BE2C (cell line): Measurements from ENCODE around the gene MESD.

Source experiments
- DNase-seq: peaks from one replicate; pipeline ENCODE4 v3.0.0-alpha.2; 2020
- H3K27me3 ChIP-seq: fragments of 250-450 bp; sonication (Bioruptor Pico); 2 replicates; pipeline ENCODE4 v1.5.1; 2020; ENCODE audit warnings: mild to moderate bottlenecking
- H3K36me3 ChIP-seq: fragments of 250-450 bp; sonication (Bioruptor Pico); 2 replicates; pipeline ENCODE4 v1.5.1; 2020; ENCODE audit warnings: mild to moderate bottlenecking
- H3K4me1 ChIP-seq: fragments of 250-450 bp; sonication (Bioruptor Pico); 2 replicates; pipeline ENCODE4 v1.5.1; 2020
- H3K4me3 ChIP-seq: 2 replicates; pipeline ENCODE4 v1.5.1; 2011; ENCODE audit warnings: low read depth, low read length
- H3K9me3 ChIP-seq: fragments of 250-450 bp; sonication (Bioruptor Pico); 2 replicates; pipeline ENCODE4 v1.5.1; 2020
- CTCF ChIP-seq: IDR thresholded peaks from 2 replicates; pipeline ENCODE4 v1.5.1; 2012; ENCODE audit warnings: mild to moderate bottlenecking, low read depth, low read length

The MESD gene

DNA sequence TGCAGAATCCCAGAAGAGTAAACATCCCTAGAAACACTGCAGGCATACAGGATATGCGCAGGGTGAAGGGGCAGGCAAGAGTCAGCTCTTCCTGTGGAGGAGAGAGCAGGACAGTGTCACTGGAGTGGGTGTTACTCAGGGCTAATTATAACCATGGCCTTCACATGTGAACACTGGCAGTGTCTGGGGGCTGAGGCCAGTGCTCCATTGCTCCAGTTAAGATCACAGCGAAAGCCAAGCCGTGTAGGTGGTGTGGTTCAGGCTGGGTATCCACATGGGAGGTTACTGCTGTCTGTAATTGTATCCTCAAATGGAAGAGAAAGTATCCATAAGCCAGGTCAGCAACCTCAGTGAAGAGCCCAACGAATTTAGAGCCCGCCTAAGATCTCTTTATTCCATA lies 84.6 kb downstream of the MESD start:
- DNase-seq, result no peak
- H3K4me1 ChIP-seq, result no peaks in the 10 kb centered on the region
- no peaks in the 10 kb centered on the region for H3K9me3 ChIP-seq
- H3K4me3 ChIP-seq, result no peak overlapping the region
- no peaks in the 10 kb centered on the region for H3K27me3 ChIP-seq
- H3K36me3 ChIP-seq, result no peaks in the 10 kb centered on the region
- no peak for TF ChIP-seq CTCF

GRCh38 chr15:80902298-80902801 lies 87.3 kb downstream of the MESD start:
- H3K27me3 ChIP-seq, result no peaks in the 10 kb centered on the region
- no peaks in the 10 kb centered on the region for H3K4me1 ChIP-seq
- H3K9me3 ChIP-seq, result no peaks in the 10 kb centered on the region
- H3K36me3 ChIP-seq, result no peaks in the 10 kb centered on the region
- TF ChIP-seq CTCF, result no peak
- no peak overlapping the region for H3K4me3 ChIP-seq
- DNase-seq, result no peak

DNA sequence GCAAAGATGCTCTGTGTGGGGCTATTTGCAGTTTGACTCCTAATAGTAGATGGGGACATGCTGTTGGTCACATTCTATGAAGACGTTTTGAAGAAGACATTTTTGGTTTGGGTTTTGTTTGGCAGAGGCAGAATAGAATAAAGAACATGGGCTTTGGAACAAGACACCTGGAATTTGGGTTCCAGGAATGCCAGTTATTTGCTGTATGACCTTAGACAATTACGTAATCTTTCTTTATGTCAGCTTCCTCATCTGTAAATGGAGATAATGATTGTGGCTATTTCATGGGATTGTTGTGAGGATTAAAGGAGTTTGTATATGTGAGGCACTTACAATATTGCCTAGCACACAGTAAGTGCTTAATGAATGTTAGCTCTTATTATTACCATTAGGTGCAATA lies 91.6 kb downstream of the MESD start:
- Histone ChIP-seq H3K36me3 (no peaks in the 10 kb centered on the region), H3K27me3 (no peaks in the 10 kb centered on the region), H3K4me3 (no peak overlapping the region), H3K4me1 (no peaks in the 10 kb centered on the region), H3K9me3 (no peaks in the 10 kb centered on the region)
- no peak for TF ChIP-seq CTCF
- DNase-seq, result no peak
